ENCODE results near the gene C16orf86.
"Not testable (repeated sequence)": the region's sequence is repeated elsewhere in the genome, so short reads cannot be mapped to it uniquely, and the experiment has no call there.

Gene C16orf86

GRCh38 chr16:67667817-67668494 lies 1.3 kb downstream of the C16orf86 start:
- DNase-seq = peak; percentile 75 to 89

- DNase-seq = no peak
Measured at GRCh38 chr16:67668495-67669157, 2.0 kb downstream of the C16orf86 start.

GRCh38 chr16:67669499-67670101 lies 3.0 kb downstream of the C16orf86 start:
- DNase-seq = no peak

- DNase-seq = no peak
Measured at GRCh38 chr16:67672306-67672705, 5.7 kb downstream of the C16orf86 start.

GRCh38 chr16:67672739-67673662 lies 6.4 kb downstream of the C16orf86 start:
- peak; percentile 23 to 26 for DNase-seq

- DNase-seq = peak in 1 of 2 donors; percentile 42
Measured at GRCh38 chr16:67673712-67674580, 7.3 kb downstream of the C16orf86 start.

GRCh38 chr16:67674851-67675578 lies 8.4 kb downstream of the C16orf86 start:
- DNase-seq = no peak

- no peak for DNase-seq
Measured at GRCh38 chr16:67675579-67675935, 8.9 kb downstream of the C16orf86 start.

GRCh38 chr16:67675999-67676398 lies 9.4 kb downstream of the C16orf86 start:
- DNase-seq = no peak

GRCh38 chr16:67676516-67676915 lies 9.9 kb downstream of the C16orf86 start:
- DNase-seq = no peak

GRCh38 chr16:67676939-67677338 lies 10.3 kb downstream of the C16orf86 start:
- DNase-seq = no peak

GRCh38 chr16:67677712-67678111 lies 11.1 kb downstream of the C16orf86 start:
- DNase-seq = no peak

GRCh38 chr16:67678354-67679023 lies 11.9 kb downstream of the C16orf86 start:
- DNase-seq = no peak

GRCh38 chr16:67679935-67680897 lies 13.6 kb downstream of the C16orf86 start:
- no peak for DNase-seq

- DNase-seq = no peak
Measured at GRCh38 chr16:67683767-67684166, 17.2 kb downstream of the C16orf86 start.

- no peak for DNase-seq
Measured at GRCh38 chr16:67685388-67686112, 18.9 kb downstream of the C16orf86 start.

- DNase-seq = not testable (repeated sequence)
Measured at GRCh38 chr16:67693517-67694285, 27.1 kb downstream of the C16orf86 start.

- no peak for DNase-seq
Measured at GRCh38 chr16:67694611-67695010, 28.0 kb downstream of the C16orf86 start.
